ENCODE data around the gene SNRPB. TPM values are rescaled to one million over a fixed set of nuclear protein-coding genes. Genes with fewer than 3 reads are reported as not detected.

Gene SNRPB
- total RNA-seq, 1 experiment from 2014 or later = 532 TPM

DNA sequence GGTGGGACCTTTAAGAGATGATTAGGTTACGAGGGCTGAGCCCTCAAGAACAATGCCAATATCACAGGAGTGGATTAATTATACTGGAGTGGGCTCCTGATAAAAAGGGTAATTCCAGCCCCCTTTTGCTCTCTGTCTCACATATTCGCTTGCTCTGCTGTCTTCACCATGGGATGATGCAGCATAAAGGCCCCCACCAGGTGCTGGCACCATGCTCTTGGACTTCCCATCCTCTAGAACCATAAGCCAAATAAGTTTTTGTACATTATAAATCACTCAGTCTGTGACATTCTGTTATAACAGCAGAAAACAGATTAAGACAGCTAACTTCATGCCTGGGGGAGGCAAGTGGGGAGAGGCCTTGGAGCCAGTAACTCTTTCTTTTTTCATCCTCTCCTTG lies 9.8 kb upstream of the SNRPB start:
- Histone ChIP-seq H3K9me3 (no peaks in the 10 kb centered on the region), H3K4me1 (no peaks in the 10 kb centered on the region; the same call in 1 of the 2 replicates), H3K27me3 (replicated peaks; ENCODE audit: control insufficient read depth, insufficient read depth, low read length) (no peaks in the 10 kb centered on the region), H3K4me3 (ENCODE audit: low read depth, low read length) (no peak overlapping the region), H3K36me3 (ENCODE audit: control insufficient read depth, insufficient read depth, low read length) (no peaks in the 10 kb centered on the region)
- ChIA-PET CTCF (no interaction called here), POLR2A (no interaction called here)
- BruUV-seq (replicated peaks) = no TSS peak
- Mint-ChIP-seq H3K27me3 (ENCODE audit: insufficient read depth, unreplicated experiment) (no peaks in the 10 kb centered on the region), H3K4me1 (ENCODE audit: low read depth, unreplicated experiment) (no peaks in the 10 kb centered on the region), H3K27ac (ENCODE audit: unreplicated experiment) (no peak overlapping the region), H3K9me3 (ENCODE audit: unreplicated experiment) (no peaks in the 10 kb centered on the region), H3K4me3 (ENCODE audit: unreplicated experiment) (no peak overlapping the region), H3K36me3 (ENCODE audit: insufficient read depth, unreplicated experiment) (peaks cover 6% of the 10 kb centered on the region)
- intact Hi-C loops (cut with micrococcal nuclease; ENCODE audit: unreplicated experiment) = no loop called here
- TF ChIP-seq, protein P1, sequence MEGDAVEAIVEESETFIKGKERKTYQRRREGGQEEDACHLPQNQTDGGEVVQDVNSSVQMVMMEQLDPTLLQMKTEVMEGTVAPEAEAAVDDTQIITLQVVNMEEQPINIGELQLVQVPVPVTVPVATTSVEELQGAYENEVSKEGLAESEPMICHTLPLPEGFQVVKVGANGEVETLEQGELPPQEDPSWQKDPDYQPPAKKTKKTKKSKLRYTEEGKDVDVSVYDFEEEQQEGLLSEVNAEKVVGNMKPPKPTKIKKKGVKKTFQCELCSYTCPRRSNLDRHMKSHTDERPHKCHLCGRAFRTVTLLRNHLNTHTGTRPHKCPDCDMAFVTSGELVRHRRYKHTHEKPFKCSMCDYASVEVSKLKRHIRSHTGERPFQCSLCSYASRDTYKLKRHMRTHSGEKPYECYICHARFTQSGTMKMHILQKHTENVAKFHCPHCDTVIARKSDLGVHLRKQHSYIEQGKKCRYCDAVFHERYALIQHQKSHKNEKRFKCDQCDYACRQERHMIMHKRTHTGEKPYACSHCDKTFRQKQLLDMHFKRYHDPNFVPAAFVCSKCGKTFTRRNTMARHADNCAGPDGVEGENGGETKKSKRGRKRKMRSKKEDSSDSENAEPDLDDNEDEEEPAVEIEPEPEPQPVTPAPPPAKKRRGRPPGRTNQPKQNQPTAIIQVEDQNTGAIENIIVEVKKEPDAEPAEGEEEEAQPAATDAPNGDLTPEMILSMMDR (IDR thresholded peaks at IDR 0.05; ENCODE audit: insufficient read depth in 1 of 2, low read depth in 1 of 2, low read length in 1 of 2, severe bottlenecking in 1 of 2, unreplicated experiment in 1 of 2) = no peak
- DNase-seq = no peak

DNA sequence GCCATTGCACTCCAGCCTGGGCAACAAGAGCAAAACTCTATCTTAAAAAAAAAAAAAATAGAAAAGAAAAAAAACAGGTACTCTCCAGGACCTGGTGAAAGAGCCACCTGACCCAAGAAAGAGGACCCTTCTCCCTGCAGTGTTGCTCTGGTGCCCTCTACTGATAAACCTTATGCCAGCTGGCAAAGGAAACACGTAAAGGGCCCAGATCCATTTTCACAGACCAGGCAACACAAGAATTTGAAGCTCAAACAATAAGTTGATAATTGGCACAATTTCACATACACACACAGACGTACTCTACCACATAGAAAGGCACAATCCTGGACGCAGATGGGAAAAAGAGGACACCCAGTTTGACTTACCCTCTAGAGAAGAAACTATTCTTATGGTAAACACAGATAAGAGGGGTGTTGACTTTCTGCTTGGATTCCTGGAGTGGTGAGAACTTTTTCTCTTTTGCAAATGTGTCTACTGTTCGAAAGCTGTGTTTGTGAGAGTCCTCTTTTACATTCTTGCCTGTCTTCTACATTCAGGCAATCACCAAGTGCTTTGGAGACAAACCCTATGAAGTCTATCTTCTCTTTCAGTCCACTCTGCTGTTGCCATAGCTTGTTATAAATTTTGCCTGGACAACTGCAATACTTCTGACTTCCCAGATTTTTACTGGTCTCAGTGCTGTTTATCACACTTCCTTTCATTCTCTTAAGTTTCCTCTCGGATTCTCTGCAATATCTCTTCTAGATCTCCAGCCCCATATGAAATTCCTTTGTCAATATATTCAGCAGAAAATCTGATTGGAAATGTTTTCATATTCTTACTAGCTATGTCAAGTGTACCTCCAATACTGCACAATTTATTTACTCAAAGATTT lies 6.4 kb upstream of the SNRPB start:
- Histone ChIP-seq H3K36me3 (ENCODE audit: control insufficient read depth, insufficient read depth, low read length) (no peaks in the 10 kb centered on the region), H3K27me3 (replicated peaks; ENCODE audit: control insufficient read depth, insufficient read depth, low read length) (no peaks in the 10 kb centered on the region), H3K4me3 (ENCODE audit: low read depth, low read length) (no peak overlapping the region), H3K4me1 (no peaks in the 10 kb centered on the region; the same call in 1 of the 2 replicates), H3K9me3 (no peaks in the 10 kb centered on the region)
- TF ChIP-seq, protein P1 (IDR thresholded peaks at IDR 0.05; ENCODE audit: insufficient read depth in 1 of 2, low read depth in 1 of 2, low read length in 1 of 2, severe bottlenecking in 1 of 2, unreplicated experiment in 1 of 2) = peak; percentile 31 to 36
- ChIA-PET POLR2A (interaction anchor here (0.6 kb wide), 1 partner anchor 1211 kb away, joined by 3 read pairs; no protein-coding TSS in a partner anchor), CTCF (interaction anchor here (1.0 to 1.1 kb wide), 2 partner anchors 44 to 269 kb away, joined by 3 to 4 read pairs; no protein-coding TSS in a partner anchor)
- intact Hi-C loops (cut with micrococcal nuclease; ENCODE audit: unreplicated experiment) = no loop called here
- Mint-ChIP-seq H3K4me1 (ENCODE audit: low read depth, unreplicated experiment) (no peaks in the 10 kb centered on the region), H3K36me3 (ENCODE audit: insufficient read depth, unreplicated experiment) (no peaks in the 10 kb centered on the region), H3K9me3 (ENCODE audit: unreplicated experiment) (no peaks in the 10 kb centered on the region), H3K27ac (ENCODE audit: unreplicated experiment) (no peak overlapping the region), H3K4me3 (ENCODE audit: unreplicated experiment) (no peak overlapping the region), H3K27me3 (ENCODE audit: insufficient read depth, unreplicated experiment) (no peaks in the 10 kb centered on the region)
- no TSS peak for BruUV-seq (replicated peaks)
- DNase-seq = peak in 1 of 2 experiments; percentile 21

DNA sequence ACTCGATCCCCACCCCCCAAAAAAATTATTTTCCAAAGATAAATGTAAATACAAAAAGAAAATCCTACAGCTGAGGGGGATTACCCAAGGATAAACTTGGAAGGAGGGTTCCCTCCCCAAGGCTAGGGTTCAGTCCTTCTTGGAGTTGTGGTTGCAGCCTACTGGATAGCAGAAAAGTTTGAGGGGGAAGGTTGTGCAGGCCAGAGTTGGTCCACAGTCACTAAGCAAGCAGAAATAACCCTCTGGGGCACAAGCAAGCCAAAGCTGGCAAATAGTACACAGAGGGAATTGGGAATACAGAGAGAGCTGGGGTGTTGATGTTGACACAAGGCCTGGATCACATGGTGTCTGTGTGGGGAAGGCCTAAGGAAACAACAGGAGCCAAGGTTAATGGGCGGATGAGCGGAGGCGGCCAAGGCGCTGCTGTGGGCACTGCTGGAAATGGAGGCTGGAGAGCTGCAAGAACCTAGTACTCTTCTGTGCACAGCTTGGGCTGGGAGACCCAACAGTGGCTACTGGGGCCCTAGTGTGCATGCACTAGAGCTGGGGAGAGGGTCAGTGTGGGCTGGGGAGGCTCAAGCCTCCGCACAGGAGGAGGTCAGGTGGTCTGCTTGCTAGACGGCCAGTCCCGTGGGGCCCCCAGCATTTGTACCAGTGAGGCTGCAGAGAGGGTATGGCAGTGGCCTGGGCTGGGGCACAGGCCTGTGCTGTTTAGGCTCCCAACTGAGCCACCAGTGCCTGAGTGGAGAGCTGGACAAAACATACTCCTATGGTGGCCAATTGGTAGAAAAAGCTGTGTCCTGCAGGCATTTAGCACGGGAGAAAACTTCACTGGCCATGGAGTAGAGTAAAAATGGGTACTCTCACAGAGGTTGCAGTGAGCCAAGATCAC lies 5.5 kb upstream of the SNRPB start:
- Mint-ChIP-seq H3K9me3 (ENCODE audit: unreplicated experiment) (no peaks in the 10 kb centered on the region), H3K27ac (ENCODE audit: unreplicated experiment) (no peak overlapping the region), H3K36me3 (ENCODE audit: insufficient read depth, unreplicated experiment) (peaks cover 1% of the 10 kb centered on the region), H3K4me3 (ENCODE audit: unreplicated experiment) (no peak overlapping the region), H3K4me1 (ENCODE audit: low read depth, unreplicated experiment) (no peaks in the 10 kb centered on the region), H3K27me3 (ENCODE audit: insufficient read depth, unreplicated experiment) (no peaks in the 10 kb centered on the region)
- TF ChIP-seq, protein P1 (IDR thresholded peaks at IDR 0.05; ENCODE audit: insufficient read depth in 1 of 2, low read depth in 1 of 2, low read length in 1 of 2, severe bottlenecking in 1 of 2, unreplicated experiment in 1 of 2) = no peak
- no TSS peak for BruUV-seq (replicated peaks)
- Histone ChIP-seq H3K9me3 (no peaks in the 10 kb centered on the region), H3K4me3 (ENCODE audit: low read depth, low read length) (no peak overlapping the region), H3K27me3 (replicated peaks; ENCODE audit: control insufficient read depth, insufficient read depth, low read length) (no peaks in the 10 kb centered on the region), H3K4me1 (no peaks in the 10 kb centered on the region; the same call in 1 of the 2 replicates), H3K36me3 (ENCODE audit: control insufficient read depth, insufficient read depth, low read length) (no peaks in the 10 kb centered on the region)
- ChIA-PET POLR2A (no interaction called here), CTCF (interaction anchor here (1.0 to 1.1 kb wide), 2 partner anchors 45 to 269 kb away, joined by 3 to 4 read pairs; no protein-coding TSS in a partner anchor)
- no peak for DNase-seq
- intact Hi-C loops (cut with micrococcal nuclease; ENCODE audit: unreplicated experiment) = no loop called here

Data from Caco-2 (cell line).